HG03175 (cell line): ENCODE data around the gene GPX3.
A peak's percentile ranks its signal among the peaks of the same experiment; 100 is the strongest.

Experiments used
- ATAC-seq: cut with Tn5 transposase; IDR thresholded peaks from one replicate; pipeline ENCODE4 v1.9.1; 2021; ENCODE audit warnings: mild to moderate bottlenecking, moderate library complexity; ENCODE audit not compliant: unreplicated experiment

The GPX3 gene

GRCh38 chr5:151056379-151057325 is 36.3 kb downstream of the GPX3 start:
- ATAC-seq: no peak

GRCh38 chr5:151058301-151058700 is 37.9 kb downstream of the GPX3 start:
- no peak for ATAC-seq

- no peak for ATAC-seq
These were observed 38.6 kb downstream of the GPX3 start for GRCh38 chr5:151058891-151059489.

GRCh38 chr5:151060742-151061141 is 40.4 kb downstream of the GPX3 start:
- ATAC-seq: no peak

- ATAC-seq: no peak
These were observed 42.2 kb downstream of the GPX3 start for GRCh38 chr5:151062405-151063141.

GRCh38 chr5:151063142-151063989 is 43.0 kb downstream of the GPX3 start:
- no peak for ATAC-seq

- ATAC-seq: no peak
These were observed 44.6 kb downstream of the GPX3 start for GRCh38 chr5:151064916-151065499.

GRCh38 chr5:151065609-151066008 is 45.2 kb downstream of the GPX3 start:
- ATAC-seq: no peak

GRCh38 chr5:151066920-151067319 is 46.5 kb downstream of the GPX3 start:
- no peak for ATAC-seq

- ATAC-seq: no peak
These were observed 47.4 kb downstream of the GPX3 start for GRCh38 chr5:151067632-151068432.

- peak; percentile 72 for ATAC-seq
These were observed 48.2 kb downstream of the GPX3 start for GRCh38 chr5:151068433-151069197.

GRCh38 chr5:151070449-151070848 is 50.1 kb downstream of the GPX3 start:
- ATAC-seq: no peak

GRCh38 chr5:151071021-151071420 is 50.6 kb downstream of the GPX3 start:
- ATAC-seq: no peak

- ATAC-seq: no peak
These were observed 51.6 kb downstream of the GPX3 start for GRCh38 chr5:151071848-151072629.

GRCh38 chr5:151072630-151073025 is 52.2 kb downstream of the GPX3 start:
- no peak for ATAC-seq

GRCh38 chr5:151073280-151073679 is 52.9 kb downstream of the GPX3 start:
- ATAC-seq: no peak

GRCh38 chr5:151074557-151074956 is 54.2 kb downstream of the GPX3 start:
- no peak for ATAC-seq
